Astrocyte (in vitro differentiated cells and primary cell): Measurements from ENCODE around the gene RPL10A. TPM values are rescaled to one million over a fixed set of nuclear protein-coding genes. Genes with fewer than 3 reads are reported as not detected.
A peak's percentile ranks its signal among the peaks of the same experiment; 100 is the strongest.

Source experiments
- DNase-seq: peaks from one replicate; pipeline ENCODE4 v3.0.0-alpha.2; 2010; ENCODE audit warnings: low read depth
- FAIRE-seq: peaks from 2 replicates; lab custom pipeline; 2011; peaks lifted over from hg19 to GRCh38; lab: Jason Lieb, UNC
- H2AFZ ChIP-seq: 2 replicates; pipeline ENCODE4 v1.6.0; 2012; ENCODE audit warnings: low read depth, low read length, inconsistent platforms
- H3K27ac ChIP-seq: 2 replicates; pipeline ENCODE4 v1.5.1; 2011; ENCODE audit warnings: low read depth, low read length, inconsistent platforms
- H3K27me3 ChIP-seq: 2 replicates; pipeline ENCODE4 v1.6.0; 2011; ENCODE audit warnings: low read length, inconsistent platforms; ENCODE audit not compliant: insufficient read depth
- H3K36me3 ChIP-seq: 2 replicates; pipeline ENCODE4 v1.5.1; 2011; ENCODE audit warnings: low read length, inconsistent platforms; ENCODE audit not compliant: insufficient read depth
- H3K4me1 ChIP-seq: 2 replicates; pipeline ENCODE4 v1.5.1; 2011; ENCODE audit warnings: low read length, inconsistent platforms; ENCODE audit not compliant: insufficient read depth
- H3K4me2 ChIP-seq: 2 replicates; pipeline ENCODE4 v1.6.0; 2012; ENCODE audit warnings: low read length, inconsistent platforms
- H3K4me3 ChIP-seq: 2 replicates; pipeline ENCODE4 v1.5.1; 2011; ENCODE audit warnings: low read depth, mild to moderate bottlenecking, low read length, inconsistent platforms; ENCODE audit not compliant: insufficient read depth
- H3K79me2 ChIP-seq: 2 replicates; pipeline ENCODE4 v1.6.0; 2012; ENCODE audit warnings: mild to moderate bottlenecking, low read length, inconsistent platforms; ENCODE audit not compliant: insufficient read depth
- H3K9ac ChIP-seq: 2 replicates; pipeline ENCODE4 v1.6.0; 2012; ENCODE audit warnings: mild to moderate bottlenecking, low read length, inconsistent platforms
- H3K9me3 ChIP-seq: 2 replicates; pipeline ENCODE4 v1.5.1; 2012; ENCODE audit warnings: low read depth, mild to moderate bottlenecking, low read length, inconsistent platforms; ENCODE audit not compliant: insufficient read depth
- H4K20me1 ChIP-seq: 2 replicates; pipeline ENCODE4 v1.6.0; 2012; ENCODE audit warnings: low read length, inconsistent platforms; ENCODE audit not compliant: insufficient read depth
- H3K27ac Mint-ChIP-seq: one replicate; pipeline ENCODE4 v1.8.0; 2021; ENCODE audit warnings: mild to moderate bottlenecking, mixed read lengths; ENCODE audit not compliant: unreplicated experiment
- H3K27me3 Mint-ChIP-seq: one replicate; pipeline ENCODE4 v1.8.0; 2021; ENCODE audit warnings: low read depth, mixed read lengths; ENCODE audit not compliant: unreplicated experiment
- H3K36me3 Mint-ChIP-seq: one replicate; pipeline ENCODE4 v1.8.0; 2021; ENCODE audit warnings: low read depth, mixed read lengths; ENCODE audit not compliant: unreplicated experiment
- H3K4me1 Mint-ChIP-seq: one replicate; pipeline ENCODE4 v1.8.0; 2021; ENCODE audit warnings: low read depth, mixed read lengths; ENCODE audit not compliant: unreplicated experiment
- H3K4me3 Mint-ChIP-seq: one replicate; pipeline ENCODE4 v1.8.0; 2021; ENCODE audit warnings: mild to moderate bottlenecking, moderate library complexity, mixed read lengths; ENCODE audit not compliant: unreplicated experiment
- H3K9me3 Mint-ChIP-seq: one replicate; pipeline ENCODE4 v1.8.0; 2021; ENCODE audit warnings: mild to moderate bottlenecking, mixed read lengths; ENCODE audit not compliant: unreplicated experiment
- EZH2 ChIP-seq: IDR thresholded peaks from 2 replicates; pipeline ENCODE4 v1.6.1; 2012; ENCODE audit warnings: mild to moderate bottlenecking, low read length, inconsistent platforms; ENCODE audit not compliant: insufficient read depth
- total RNA-seq: library from RNA; stranded (reverse); gene quantifications from 2 replicates; pipeline ENCODE4 v1.2.1, GENCODE V29; 2021
- TF ChIP-seq, protein P1 (sequence below): IDR thresholded peaks from 2 replicates; pipeline ENCODE4 v1.5.1; 2011; ENCODE audit warnings: low read depth, mild to moderate bottlenecking, inconsistent platforms, low read length, moderate library complexity; ENCODE audit not compliant: insufficient read depth

Gene RPL10A
- total RNA-seq, 1 donor from 2014 or later, result 887 TPM

- Mint-ChIP-seq H3K27ac (peak overlapping the region; percentile 38), H3K4me1 (peaks cover 47% of the 10 kb centered on the region), H3K9me3 (peaks cover 1% of the 10 kb centered on the region), H3K27me3 (no peaks in the 10 kb centered on the region), H3K36me3 (peaks cover 3% of the 10 kb centered on the region), H3K4me3 (peak overlapping the region; percentile 94)
- Histone ChIP-seq H2AFZ (no peak overlapping the region), H3K27me3 (no peaks in the 10 kb centered on the region), H3K9ac (peak overlapping the region; percentile 10), H3K27ac (no peak overlapping the region), H4K20me1 (peaks cover 54% of the 10 kb centered on the region), H3K36me3 (no peaks in the 10 kb centered on the region), H3K79me2 (peaks cover 71% of the 10 kb centered on the region), H3K4me1 (peaks cover 67% of the 10 kb centered on the region), H3K9me3 (no peaks in the 10 kb centered on the region), H3K4me2 (peak overlapping the region; percentile 91), H3K4me3 (peak overlapping the region; percentile 15)
- FAIRE-seq, result no peak
- no peak for DNase-seq
- TF ChIP-seq, protein P1, sequence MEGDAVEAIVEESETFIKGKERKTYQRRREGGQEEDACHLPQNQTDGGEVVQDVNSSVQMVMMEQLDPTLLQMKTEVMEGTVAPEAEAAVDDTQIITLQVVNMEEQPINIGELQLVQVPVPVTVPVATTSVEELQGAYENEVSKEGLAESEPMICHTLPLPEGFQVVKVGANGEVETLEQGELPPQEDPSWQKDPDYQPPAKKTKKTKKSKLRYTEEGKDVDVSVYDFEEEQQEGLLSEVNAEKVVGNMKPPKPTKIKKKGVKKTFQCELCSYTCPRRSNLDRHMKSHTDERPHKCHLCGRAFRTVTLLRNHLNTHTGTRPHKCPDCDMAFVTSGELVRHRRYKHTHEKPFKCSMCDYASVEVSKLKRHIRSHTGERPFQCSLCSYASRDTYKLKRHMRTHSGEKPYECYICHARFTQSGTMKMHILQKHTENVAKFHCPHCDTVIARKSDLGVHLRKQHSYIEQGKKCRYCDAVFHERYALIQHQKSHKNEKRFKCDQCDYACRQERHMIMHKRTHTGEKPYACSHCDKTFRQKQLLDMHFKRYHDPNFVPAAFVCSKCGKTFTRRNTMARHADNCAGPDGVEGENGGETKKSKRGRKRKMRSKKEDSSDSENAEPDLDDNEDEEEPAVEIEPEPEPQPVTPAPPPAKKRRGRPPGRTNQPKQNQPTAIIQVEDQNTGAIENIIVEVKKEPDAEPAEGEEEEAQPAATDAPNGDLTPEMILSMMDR, result no peak
- no peak for TF ChIP-seq EZH2
Observed at GRCh38 chr6:35494161-35494563, 26.0 kb downstream of the RPL10A start.

GRCh38 chr6:35495258-35496035 lies 27.2 kb downstream of the RPL10A start:
- peak overlapping the region; percentile 89 for H3K27ac Mint-ChIP-seq
- Histone ChIP-seq H2AFZ (no peak overlapping the region), H4K20me1 (peaks cover 52% of the 10 kb centered on the region), H3K9ac (peak overlapping the region; percentile 87), H3K36me3 (no peaks in the 10 kb centered on the region), H3K27me3 (no peaks in the 10 kb centered on the region), H3K4me2 (peak overlapping the region; percentile 91), H3K4me1 (peaks cover 57% of the 10 kb centered on the region), H3K79me2 (peaks cover 59% of the 10 kb centered on the region), H3K4me3 (peak overlapping the region; percentile 71), H3K9me3 (no peaks in the 10 kb centered on the region), H3K27ac (peak overlapping the region; percentile 46)
- no peaks in the 10 kb centered on the region for H3K27me3 Mint-ChIP-seq
- DNase-seq (peak; percentile 39), FAIRE-seq (no peak)
- peaks cover 1% of the 10 kb centered on the region for H3K9me3 Mint-ChIP-seq
- TF ChIP-seq, protein P1, result no peak
- TF ChIP-seq EZH2, result no peak
- H3K36me3 Mint-ChIP-seq, result peaks cover 3% of the 10 kb centered on the region
- peaks cover 48% of the 10 kb centered on the region for H3K4me1 Mint-ChIP-seq
- H3K4me3 Mint-ChIP-seq, result peak overlapping the region; percentile 94
